MM.1S (cell line): ENCODE data around the gene TIGD6.

Experiments
- DNase-seq: peaks from one replicate; pipeline ENCODE4 v3.0.0-alpha.2; 2015
- H2AFZ ChIP-seq: fragments of 300-600 bp; sonication (generic); 2 replicates; pipeline ENCODE4 v1.6.0; 2016; ENCODE audit warnings: antibody characterized with exemption, low read length
- H3F3A ChIP-seq: fragments of 300-600 bp; sonication (generic); 2 replicates; pipeline ENCODE4 v1.6.1; 2016; ENCODE audit warnings: mild to moderate bottlenecking, antibody characterized with exemption, low read length, moderate library complexity, mixed read lengths; ENCODE audit not compliant: insufficient read depth
- H3K27ac ChIP-seq: fragments of 300-600 bp; sonication (generic); 2 replicates; pipeline ENCODE4 v1.5.1; 2016; ENCODE audit warnings: mild to moderate bottlenecking, low read length
- H3K27me3 ChIP-seq: fragments of 300-600 bp; sonication (generic); replicated peaks from 2 replicates; pipeline ENCODE4 v1.6.0; 2016; ENCODE audit warnings: low read length; ENCODE audit not compliant: insufficient read depth
- H3K36me3 ChIP-seq: fragments of 300-600 bp; sonication (generic); replicated peaks from 2 replicates; pipeline ENCODE4 v1.6.1; 2016; ENCODE audit warnings: mild to moderate bottlenecking, low read length, mixed read lengths; ENCODE audit not compliant: insufficient read depth
- H3K4me1 ChIP-seq: fragments of 300-600 bp; sonication (generic); 2 replicates; pipeline ENCODE4 v1.6.1; 2016; ENCODE audit warnings: low read length, mixed read lengths
- H3K4me2 ChIP-seq: fragments of 300-600 bp; sonication (generic); 2 replicates; pipeline ENCODE4 v1.6.0; 2016; ENCODE audit warnings: low read depth, low read length
- H3K4me3 ChIP-seq: fragments of 300-600 bp; sonication (generic); 2 replicates; pipeline ENCODE4 v1.5.1; 2016; ENCODE audit warnings: low read length, mixed read lengths
- H3K79me2 ChIP-seq: fragments of 300-600 bp; sonication (generic); 2 replicates; pipeline ENCODE4 v1.6.1; 2016; ENCODE audit warnings: mixed run types, low read length, mixed read lengths
- H3K9ac ChIP-seq: fragments of 300-600 bp; sonication (generic); 2 replicates; pipeline ENCODE4 v1.6.1; 2016; ENCODE audit warnings: low read length, mixed read lengths
- H3K9me2 ChIP-seq: fragments of 300-600 bp; sonication (generic); replicated peaks from 2 replicates; pipeline ENCODE4 v1.6.1; 2016; ENCODE audit warnings: mild to moderate bottlenecking, low read length, mixed read lengths; ENCODE audit not compliant: insufficient read depth
- H3K9me3 ChIP-seq: fragments of 300-600 bp; sonication (generic); replicated peaks from 2 replicates; pipeline ENCODE4 v1.6.1; 2016; ENCODE audit warnings: mild to moderate bottlenecking, low read length, mixed read lengths; ENCODE audit not compliant: insufficient read depth
- H4K20me1 ChIP-seq: fragments of 300-600 bp; sonication (generic); 2 replicates; pipeline ENCODE4 v1.6.1; 2016; ENCODE audit warnings: mild to moderate bottlenecking, low read length, moderate library complexity, mixed read lengths; ENCODE audit not compliant: insufficient read depth
- EZH2 ChIP-seq: fragments of 300-600 bp; sonication (generic); optimal IDR thresholded peaks from 2 replicates; pipeline ENCODE3; 2017; ENCODE audit warnings: low read depth, mild to moderate bottlenecking, antibody characterized with exemption, low read length, mixed read lengths
- EZH2phosphoT487 ChIP-seq: fragments of 300-600 bp; sonication (generic); IDR thresholded peaks from 2 replicates; pipeline ENCODE4 v1.6.1; 2018; ENCODE audit warnings: antibody characterized with exemption, low read length
- TF ChIP-seq, protein P1 (sequence below): fragments of 300-600 bp; sonication (generic); IDR thresholded peaks from 2 replicates; pipeline ENCODE4 v1.5.1; 2016; ENCODE audit warnings: antibody characterized with exemption, low read length, mixed read lengths

TIGD6 gene

DNA sequence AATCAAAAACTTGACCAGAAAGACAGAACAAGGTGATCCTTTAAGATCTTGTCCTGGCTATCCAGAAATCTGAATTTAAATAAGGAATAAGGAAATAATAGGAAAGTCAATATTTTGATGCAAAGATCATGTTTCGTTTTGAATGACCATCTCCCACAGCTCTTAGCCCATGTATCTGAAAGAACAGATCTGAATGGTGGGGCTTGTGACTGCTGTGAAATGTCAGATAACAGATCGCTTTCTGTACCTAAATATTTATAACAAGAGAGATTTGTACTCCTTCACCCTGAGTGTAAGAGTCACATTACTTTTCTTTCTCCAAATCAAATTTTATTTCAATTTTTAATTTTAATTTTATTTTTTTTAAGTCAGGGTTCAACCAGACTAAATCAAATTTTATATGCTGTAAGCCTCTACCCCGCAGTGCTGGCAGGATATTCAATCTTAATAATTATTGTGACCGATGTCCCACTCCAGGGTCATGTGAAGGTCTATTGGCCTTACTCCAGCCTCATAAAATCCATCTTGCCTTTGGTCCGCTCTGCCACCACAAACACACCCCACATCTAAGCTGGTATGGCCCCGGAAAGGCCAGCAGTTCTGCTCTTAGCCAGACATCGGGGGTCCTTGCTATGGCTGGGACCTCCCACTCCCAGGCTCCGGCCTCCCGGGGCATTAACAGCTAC is 46.9 kb downstream of the TIGD6 start:
- no peak overlapping the region for H3K4me2 ChIP-seq
- H3K79me2 ChIP-seq = no peaks in the 10 kb centered on the region
- H3K36me3 ChIP-seq = no peaks in the 10 kb centered on the region
- H3K4me3 ChIP-seq = no peak overlapping the region
- no peaks in the 10 kb centered on the region for H3K4me1 ChIP-seq
- H3K9ac ChIP-seq = no peak overlapping the region
- no peak for DNase-seq
- H3K27me3 ChIP-seq = no peaks in the 10 kb centered on the region
- TF ChIP-seq EZH2 (no peak), EZH2phosphoT487 (no peak)
- TF ChIP-seq, protein P1, sequence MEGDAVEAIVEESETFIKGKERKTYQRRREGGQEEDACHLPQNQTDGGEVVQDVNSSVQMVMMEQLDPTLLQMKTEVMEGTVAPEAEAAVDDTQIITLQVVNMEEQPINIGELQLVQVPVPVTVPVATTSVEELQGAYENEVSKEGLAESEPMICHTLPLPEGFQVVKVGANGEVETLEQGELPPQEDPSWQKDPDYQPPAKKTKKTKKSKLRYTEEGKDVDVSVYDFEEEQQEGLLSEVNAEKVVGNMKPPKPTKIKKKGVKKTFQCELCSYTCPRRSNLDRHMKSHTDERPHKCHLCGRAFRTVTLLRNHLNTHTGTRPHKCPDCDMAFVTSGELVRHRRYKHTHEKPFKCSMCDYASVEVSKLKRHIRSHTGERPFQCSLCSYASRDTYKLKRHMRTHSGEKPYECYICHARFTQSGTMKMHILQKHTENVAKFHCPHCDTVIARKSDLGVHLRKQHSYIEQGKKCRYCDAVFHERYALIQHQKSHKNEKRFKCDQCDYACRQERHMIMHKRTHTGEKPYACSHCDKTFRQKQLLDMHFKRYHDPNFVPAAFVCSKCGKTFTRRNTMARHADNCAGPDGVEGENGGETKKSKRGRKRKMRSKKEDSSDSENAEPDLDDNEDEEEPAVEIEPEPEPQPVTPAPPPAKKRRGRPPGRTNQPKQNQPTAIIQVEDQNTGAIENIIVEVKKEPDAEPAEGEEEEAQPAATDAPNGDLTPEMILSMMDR = no peak
- H3F3A ChIP-seq = no peaks in the 10 kb centered on the region
- H4K20me1 ChIP-seq = no peaks in the 10 kb centered on the region
- H3K27ac ChIP-seq = no peak overlapping the region
- no peaks in the 10 kb centered on the region for H3K9me3 ChIP-seq
- H3K9me2 ChIP-seq = no peaks in the 10 kb centered on the region
- H2AFZ ChIP-seq = no peak overlapping the region

- no peak overlapping the region for H3K27ac ChIP-seq
- H3K36me3 ChIP-seq = no peaks in the 10 kb centered on the region
- DNase-seq = no peak
- H3K4me2 ChIP-seq = no peak overlapping the region
- H2AFZ ChIP-seq = no peak overlapping the region
- H3K27me3 ChIP-seq = no peaks in the 10 kb centered on the region
- TF ChIP-seq, protein P1 = no peak; the same call in 1 of the 2 replicates
- TF ChIP-seq EZH2 (no peak), EZH2phosphoT487 (no peak)
- H3F3A ChIP-seq = no peaks in the 10 kb centered on the region
- H3K4me3 ChIP-seq = no peak overlapping the region
- no peaks in the 10 kb centered on the region for H3K79me2 ChIP-seq
- H3K9me3 ChIP-seq = no peaks in the 10 kb centered on the region
- H3K9me2 ChIP-seq = no peaks in the 10 kb centered on the region
- no peaks in the 10 kb centered on the region for H4K20me1 ChIP-seq
- H3K9ac ChIP-seq = no peak overlapping the region
- H3K4me1 ChIP-seq = no peaks in the 10 kb centered on the region
These were observed 49.2 kb downstream of the TIGD6 start for GRCh38 chr5:149951138-149951749.

DNA sequence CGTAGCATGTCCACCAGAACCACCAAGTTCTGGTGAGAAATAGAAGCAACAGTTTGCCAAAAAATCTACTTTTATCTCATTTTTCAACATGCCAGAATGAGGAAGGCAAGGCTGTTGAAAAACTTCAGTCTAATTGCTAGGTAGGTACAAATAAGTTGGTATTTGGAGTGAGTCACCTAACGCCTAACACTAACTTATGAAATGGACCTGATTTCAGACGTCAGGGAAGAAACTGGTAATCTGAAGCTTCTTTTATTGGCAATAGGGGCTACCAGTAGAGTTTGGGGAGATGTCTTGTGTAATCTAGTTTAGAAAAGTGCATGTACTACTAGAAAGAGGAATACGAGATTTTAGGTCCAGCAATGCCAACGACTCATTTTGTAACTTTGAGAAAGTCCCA is 51.5 kb downstream of the TIGD6 start:
- H3K9me2 ChIP-seq = no peaks in the 10 kb centered on the region
- TF ChIP-seq EZH2 (no peak), EZH2phosphoT487 (no peak)
- TF ChIP-seq, protein P1 = no peak
- no peaks in the 10 kb centered on the region for H3K27me3 ChIP-seq
- no peak overlapping the region for H3K27ac ChIP-seq
- H3K9ac ChIP-seq = no peak overlapping the region
- no peaks in the 10 kb centered on the region for H3K9me3 ChIP-seq
- H4K20me1 ChIP-seq = no peaks in the 10 kb centered on the region
- no peaks in the 10 kb centered on the region for H3K36me3 ChIP-seq
- H2AFZ ChIP-seq = no peak overlapping the region
- DNase-seq = no peak
- no peaks in the 10 kb centered on the region for H3K79me2 ChIP-seq
- H3K4me2 ChIP-seq = no peak overlapping the region
- H3K4me3 ChIP-seq = no peak overlapping the region
- H3F3A ChIP-seq = no peaks in the 10 kb centered on the region
- H3K4me1 ChIP-seq = no peaks in the 10 kb centered on the region
